EH (cell line): ENCODE results near the gene SARS1.

Experiments
- DNase-seq: peaks from one replicate; pipeline ENCODE4 v3.0.0-alpha.2; 2015; ENCODE audit warnings: low read depth

Gene SARS1

DNA sequence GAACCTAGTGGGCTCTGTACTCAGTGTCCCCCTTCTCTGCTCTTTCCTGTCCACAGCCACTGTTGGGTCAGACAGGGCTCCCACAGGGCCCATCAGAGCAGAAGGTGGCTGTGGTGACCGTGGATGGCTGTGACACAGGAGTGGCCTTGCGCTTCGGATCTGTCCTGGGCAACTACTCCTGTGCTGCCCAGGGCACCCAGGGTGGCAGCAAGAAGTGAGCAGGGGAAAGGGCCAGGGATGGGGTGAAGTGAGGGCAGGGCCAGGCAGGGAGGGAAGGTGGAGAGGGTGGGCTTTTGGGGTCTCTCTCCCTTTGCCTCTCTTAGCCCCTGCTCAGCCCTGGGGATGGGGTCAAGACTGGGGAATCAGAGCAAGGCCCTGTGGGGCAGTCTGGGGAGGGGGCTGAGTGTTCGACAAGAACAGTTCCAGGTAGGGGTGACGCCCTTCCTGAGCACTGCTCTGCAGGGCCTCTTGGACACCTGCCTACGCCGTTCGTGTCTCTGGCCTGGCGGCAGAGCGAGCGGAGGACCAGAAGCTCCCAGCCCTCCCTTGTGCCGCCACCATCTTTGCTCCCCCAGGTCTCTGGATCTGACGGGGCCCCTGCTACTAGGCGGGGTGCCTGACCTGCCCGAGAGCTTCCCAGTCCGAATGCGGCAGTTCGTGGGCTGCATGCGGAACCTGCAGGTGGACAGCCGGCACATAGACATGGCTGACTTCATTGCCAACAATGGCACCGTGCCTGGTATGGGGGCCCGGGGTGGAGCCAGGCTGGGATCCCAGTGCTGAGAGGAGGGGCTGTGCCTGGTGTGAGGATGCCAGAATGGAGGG, 48.7 kb downstream of the SARS1 start:
- no peak for DNase-seq

- DNase-seq, result no peak
These were observed 49.5 kb downstream of the SARS1 start for GRCh38 chr1:109263234-109263596.

GRCh38 chr1:109263597-109264378, 50.1 kb downstream of the SARS1 start:
- peak; percentile 85 for DNase-seq

- DNase-seq, result no peak
These were observed 50.6 kb downstream of the SARS1 start for GRCh38 chr1:109264379-109264755.

DNA sequence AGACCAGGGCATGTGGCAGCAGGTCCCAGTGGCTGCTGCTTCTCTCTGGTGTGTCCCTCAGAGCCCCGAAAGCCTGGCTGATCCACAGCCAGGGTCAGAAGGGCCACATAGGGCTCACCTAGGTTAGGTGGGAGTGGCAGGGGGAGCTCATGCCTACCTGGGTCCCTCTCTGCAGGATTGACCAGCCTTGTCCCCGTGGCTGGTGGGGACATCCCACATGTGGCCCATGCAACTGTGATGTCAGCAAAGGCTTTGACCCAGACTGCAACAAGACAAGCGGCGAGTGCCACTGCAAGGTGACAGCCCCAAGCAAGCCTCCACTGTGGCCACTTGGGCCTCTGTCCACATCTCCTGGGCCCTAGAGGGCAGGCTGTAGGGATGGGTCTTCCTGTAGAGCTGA, 51.3 kb downstream of the SARS1 start:
- DNase-seq, result no peak

- no peak for DNase-seq
These were observed 52.1 kb downstream of the SARS1 start for GRCh38 chr1:109265741-109266330.

DNA sequence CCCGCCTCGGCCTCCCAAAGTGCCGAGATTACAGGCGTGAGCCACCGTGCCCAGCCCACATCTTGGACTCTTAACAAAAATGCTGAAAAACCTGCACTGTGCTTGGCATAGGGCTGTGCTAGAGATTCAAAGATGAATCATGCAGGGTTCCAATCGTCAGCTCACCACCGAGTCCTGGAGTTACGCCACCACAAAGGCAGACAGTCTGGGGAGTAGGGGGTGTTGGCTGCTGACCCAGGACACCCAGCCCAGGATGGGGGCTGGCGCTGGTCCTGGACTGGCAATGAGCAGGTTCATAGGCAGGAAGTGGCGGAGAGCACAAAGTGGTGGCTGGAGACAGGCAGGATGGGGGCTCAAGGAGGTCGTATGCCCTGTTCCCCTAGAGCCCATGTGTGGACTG, 53.2 kb downstream of the SARS1 start:
- peak; percentile 68 for DNase-seq

DNA sequence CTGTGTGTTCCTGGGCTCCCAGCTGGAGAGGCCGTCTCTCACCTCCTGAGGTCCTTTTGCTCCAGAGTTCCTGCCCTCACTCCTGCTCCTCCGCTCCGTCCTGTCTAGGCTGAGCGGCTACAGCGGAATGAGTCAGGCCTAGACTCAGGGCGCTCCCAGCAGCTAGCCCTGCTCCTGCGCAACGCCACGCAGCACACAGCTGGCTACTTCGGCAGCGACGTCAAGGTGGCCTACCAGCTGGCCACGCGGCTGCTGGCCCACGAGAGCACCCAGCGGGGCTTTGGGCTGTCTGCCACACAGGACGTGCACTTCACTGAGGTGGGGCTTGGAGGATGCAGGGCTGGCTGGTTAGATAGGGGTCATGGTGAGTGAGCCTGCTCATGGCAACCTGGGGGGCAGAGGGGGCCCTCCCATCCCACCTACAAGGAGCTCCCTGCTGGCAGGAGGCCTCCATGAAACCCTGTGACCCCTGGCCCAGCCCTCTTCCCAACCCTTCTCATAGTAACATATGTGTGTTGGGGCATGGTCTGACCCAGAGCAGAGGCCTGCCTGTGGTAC, 54.1 kb downstream of the SARS1 start:
- DNase-seq, result no peak

DNA sequence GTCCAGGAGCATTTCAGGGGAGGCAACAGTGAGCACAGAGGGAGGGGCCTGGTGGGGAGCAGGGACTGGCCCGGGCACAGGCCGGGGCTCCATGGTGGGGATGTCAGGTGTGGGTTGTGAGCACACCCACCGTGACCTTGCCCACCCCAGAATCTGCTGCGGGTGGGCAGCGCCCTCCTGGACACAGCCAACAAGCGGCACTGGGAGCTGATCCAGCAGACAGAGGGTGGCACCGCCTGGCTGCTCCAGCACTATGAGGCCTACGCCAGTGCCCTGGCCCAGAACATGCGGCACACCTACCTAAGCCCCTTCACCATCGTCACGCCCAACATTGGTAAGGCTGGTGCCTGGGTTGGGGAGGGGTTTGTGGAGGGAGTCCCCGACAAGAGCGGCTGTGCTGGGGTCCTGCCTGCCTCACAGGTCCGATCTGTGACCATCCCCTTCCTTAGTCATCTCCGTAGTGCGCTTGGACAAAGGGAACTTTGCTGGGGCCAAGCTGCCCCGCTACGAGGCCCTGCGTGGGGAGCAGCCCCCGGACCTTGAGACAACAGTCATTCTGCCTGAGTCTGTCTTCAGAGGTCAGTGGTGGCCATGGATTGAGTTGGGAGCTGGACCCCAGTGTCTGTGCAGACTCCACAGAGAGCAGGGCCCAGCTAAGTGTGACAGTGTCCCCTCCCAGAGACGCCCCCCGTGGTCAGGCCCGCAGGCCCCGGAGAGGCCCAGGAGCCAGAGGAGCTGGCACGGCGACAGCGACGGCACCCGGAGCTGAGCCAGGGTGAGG, 54.9 kb downstream of the SARS1 start:
- DNase-seq, result no peak

- DNase-seq, result no peak
These were observed 55.7 kb downstream of the SARS1 start for GRCh38 chr1:109269212-109269980.

- DNase-seq, result no peak
These were observed 56.4 kb downstream of the SARS1 start for GRCh38 chr1:109269981-109270622.

- no peak for DNase-seq
These were observed 57.1 kb downstream of the SARS1 start for GRCh38 chr1:109270623-109271317.

GRCh38 chr1:109271458-109271857, 57.7 kb downstream of the SARS1 start:
- no peak for DNase-seq

DNA sequence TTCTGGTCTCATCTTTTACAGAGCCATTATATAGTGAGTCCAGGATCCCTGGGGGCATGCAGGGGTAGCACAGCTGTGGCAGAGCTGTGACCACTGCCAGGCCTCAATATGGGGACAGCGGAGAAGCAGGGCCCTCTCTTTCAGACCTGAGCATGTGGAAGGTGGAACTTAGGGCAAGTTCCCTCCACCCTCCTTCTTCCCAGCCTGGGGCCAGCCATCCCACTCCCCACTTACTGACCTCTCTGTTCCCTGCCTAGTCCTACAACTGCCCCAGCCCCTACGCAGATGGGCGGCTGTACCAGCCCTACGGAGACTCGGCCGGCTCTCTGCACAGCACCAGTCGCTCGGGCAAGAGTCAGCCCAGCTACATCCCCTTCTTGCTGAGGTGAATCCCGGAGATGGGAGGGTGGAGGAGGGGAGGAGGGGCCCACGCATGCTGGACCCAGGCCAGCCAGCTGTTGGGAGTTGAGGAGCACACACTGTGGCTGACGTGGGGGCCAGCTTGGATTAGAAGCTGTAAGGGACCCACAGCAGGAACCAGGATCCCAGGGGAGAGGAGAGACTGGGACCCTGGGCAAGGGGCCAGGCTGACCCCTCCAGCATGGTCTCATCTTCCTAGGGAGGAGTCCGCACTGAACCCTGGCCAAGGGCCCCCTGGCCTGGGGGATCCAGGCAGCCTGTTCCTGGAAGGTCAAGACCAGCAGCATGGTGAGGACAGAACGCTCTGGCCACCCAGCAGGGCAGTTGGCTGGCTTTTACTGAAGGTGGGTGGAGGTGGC, 58.5 kb downstream of the SARS1 start:
- no peak for DNase-seq

- DNase-seq, result no peak
These were observed 59.3 kb downstream of the SARS1 start for GRCh38 chr1:109272831-109273547.

- no peak for DNase-seq
These were observed 60.0 kb downstream of the SARS1 start for GRCh38 chr1:109273570-109274288.

GRCh38 chr1:109274533-109275476, 61.1 kb downstream of the SARS1 start:
- peak; percentile 73 for DNase-seq
